NCI-H1417 treated with DMSO at 0.1 percent for 48 hours (cell line): ENCODE results near the gene CFAP77.

Experiments used
- DNase-seq: peaks from one replicate; lab custom pipeline; 2025; lab: John Stamatoyannopoulos, UW

The CFAP77 gene

DNA sequence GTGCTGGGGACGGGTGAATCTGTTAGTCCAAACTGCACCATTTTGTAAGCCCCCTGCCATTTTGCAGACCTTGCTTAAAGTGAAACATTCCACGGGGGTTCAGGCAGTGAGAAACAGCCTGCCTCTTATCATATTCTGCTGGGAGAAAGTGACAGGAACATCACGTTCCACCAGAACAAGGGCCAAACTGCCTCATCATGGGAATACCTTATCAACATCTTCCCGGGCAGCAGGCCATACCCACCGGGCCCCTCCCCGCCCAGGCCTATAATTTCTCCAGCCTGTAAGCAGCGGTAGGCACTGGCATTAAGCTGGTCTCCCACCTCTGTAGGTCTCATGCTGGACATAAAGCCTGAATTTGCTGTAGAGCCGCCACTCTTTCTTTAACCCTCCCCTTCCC is 1.5 kb upstream of the CFAP77 start:
- no peak for DNase-seq

DNA sequence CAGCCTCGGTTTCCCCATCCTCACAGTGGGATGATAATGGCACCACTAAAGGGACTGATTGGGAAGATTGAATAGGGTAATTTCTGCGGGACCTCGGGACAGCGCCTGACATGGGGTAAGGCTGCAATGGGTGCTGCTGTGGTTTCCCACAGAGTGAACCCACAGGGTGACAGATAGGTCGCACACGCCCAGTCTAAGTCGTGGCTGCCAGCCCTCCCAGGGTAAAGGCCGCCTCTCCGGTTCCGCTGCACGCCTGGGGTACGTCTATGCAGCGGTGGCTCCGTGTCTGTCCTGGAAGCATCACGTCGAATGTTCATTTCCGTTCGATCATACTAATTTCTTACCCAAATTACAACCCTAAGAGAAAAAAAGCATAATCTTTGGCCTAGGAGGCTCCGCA is 631 bp downstream of the CFAP77 start:
- no peak for DNase-seq

DNA sequence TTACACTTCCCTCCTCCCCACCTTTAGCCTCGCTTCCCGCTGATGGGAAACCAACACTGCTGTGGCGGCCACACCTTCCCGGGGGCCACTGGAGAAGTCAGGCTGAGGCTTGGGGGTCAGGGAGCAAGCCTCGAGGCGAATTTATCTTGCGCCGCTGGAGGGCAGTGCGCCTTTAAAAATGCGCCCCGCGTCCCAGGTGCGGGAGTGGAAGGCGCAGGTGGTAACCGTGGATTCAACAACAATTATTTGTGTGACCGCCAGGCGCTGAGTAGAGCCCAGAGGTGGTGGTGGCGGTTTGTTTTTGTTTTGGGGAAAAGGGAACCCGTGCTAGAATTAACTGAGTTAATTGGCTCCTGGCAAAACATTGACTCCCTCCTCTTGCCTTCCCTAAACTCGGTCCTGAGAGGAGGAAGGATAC is 1.1 kb downstream of the CFAP77 start:
- DNase-seq = no peak

DNA sequence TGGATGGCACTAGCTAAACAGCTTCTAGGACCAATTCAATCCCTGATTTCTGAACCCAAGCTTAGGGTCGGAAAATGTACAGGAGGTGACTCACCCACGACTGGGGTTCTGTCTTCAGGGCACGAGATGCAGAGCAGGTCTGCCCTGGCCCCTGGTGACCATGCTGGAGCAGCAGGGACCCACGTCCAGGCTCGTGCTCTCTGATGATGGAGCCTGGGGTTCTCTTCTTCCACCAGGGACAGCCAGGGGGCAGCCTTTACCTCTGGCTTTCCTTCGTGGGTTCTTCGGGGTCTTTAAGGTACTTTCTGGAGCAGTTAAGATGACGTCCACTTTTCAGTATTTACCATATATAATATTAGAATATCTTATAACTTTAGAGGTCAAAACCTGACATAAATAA is 2.1 kb downstream of the CFAP77 start:
- no peak for DNase-seq

DNA sequence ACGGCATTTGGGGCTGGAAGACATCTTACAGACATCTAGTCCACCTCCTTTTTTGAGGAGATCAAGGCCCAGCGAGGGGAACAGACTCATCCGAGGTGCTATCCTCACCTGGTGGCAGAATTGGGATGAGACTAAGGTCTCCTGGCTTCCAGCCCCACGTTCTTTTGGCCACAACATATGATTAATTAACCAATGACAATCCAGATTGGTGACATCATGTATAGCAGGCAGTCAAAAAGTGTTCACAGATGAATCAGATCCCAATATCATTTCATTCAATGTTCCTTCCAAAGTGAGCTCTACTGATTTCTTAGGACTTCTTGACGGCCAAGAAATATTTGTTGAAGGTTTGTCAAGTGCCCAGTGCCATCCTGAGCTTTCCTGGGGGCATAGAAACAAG is 3.9 kb downstream of the CFAP77 start:
- no peak for DNase-seq

DNA sequence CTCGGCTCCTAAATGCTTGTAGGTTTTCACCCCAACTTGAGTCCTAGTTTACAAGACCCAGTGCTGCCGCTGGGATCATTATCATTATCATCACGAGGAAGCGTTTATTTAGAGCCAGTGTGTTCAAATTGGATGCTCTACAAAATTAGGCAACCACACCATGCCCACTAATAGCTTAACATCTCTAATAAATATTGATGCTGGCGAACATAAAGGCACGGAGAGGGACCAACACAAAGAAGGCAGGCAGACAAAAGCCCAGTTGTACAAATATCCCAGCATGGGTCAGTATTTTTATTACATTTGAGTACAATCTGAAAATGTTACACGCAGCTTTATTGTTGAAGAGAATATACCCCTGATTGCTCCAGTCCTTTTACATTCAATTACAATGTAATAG is 4.7 kb downstream of the CFAP77 start:
- no peak for DNase-seq

DNA sequence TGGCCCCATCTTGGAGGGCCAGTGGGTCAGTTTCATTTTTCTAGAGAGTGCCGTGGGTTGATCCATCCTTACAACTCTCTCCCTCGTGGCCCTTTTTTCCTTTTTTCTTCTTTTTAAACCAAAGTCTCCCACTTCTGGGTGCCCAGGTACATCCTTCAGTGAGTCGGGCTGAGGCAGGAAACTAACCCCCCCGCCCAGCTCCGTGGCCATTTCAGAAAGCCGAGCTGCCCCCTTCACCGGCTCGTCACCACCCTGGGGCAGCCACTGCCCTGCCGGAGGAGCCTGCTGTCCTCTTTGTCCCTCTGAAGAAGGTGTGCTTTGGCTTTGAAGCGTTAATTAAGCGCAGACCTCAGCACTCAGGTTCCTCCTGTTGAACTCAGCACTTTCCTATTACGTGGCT is 5.2 kb downstream of the CFAP77 start:
- DNase-seq = no peak

DNA sequence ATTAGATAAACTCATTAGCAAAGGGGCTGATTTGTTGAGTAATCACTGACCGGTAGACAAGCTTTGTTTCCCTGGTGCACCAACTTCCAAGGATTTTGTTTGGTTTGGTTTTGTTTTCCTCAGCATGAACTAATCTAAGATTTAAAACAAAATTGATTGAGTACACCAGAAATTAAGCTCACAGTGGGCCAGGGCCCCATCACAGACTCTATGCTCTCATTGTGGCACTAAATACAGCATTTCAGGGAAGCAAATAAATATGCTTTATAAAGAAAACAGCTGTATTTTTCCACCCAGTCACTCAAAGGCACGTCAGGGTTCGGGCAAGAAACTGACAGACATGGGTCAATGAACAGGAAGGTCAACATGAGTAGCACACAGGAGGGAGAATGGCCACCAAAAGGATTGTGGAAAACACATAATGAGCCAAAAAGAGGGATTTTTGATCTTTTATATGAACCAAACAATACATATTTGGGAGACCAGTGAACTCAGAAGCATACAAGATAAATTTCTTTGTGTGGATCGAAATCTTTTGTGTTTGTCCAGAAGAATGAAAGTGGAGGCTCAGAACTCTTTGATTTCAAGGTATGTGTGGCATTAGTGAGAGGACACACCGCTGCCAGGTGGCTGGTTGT is 8.8 kb downstream of the CFAP77 start:
- no peak for DNase-seq

DNA sequence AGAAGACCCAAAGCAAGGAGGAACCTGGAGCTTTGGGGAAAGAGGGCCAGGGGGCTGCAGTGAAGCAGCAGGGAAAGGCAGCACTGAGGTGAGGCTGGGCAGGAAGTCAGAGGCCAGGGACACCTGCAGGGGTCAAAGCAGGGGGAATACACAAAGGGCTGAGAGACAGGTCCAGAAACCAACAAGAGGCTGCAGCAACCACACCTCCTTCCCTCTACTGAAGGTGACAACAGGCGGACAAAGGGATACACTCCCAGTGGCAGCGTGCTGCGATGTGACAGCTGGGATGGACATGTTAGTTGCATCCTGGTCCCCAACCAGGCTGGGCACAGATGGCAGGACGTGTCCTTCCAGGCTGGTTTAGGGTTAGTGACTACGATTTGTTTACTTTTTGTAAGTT is 12.6 kb downstream of the CFAP77 start:
- DNase-seq = no peak

DNA sequence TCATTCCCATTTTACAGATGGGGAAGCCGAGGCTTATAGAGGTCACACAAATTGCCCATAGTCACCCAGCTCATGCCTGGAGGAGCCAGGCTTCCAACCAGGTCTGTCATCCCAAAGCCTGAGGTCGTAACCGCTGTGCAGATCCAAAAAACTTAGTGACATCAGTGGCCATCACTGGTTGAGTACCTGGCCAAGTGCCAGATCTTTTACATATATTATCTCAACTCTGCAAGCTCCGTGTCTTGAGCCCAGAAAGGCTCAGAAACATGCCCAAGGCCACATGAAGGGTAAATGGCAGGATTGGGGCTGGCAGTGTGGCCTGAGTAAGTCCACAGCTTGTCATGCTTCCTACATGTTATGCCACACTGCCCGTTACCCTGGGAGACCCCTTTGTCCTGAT is 13.5 kb downstream of the CFAP77 start:
- DNase-seq = no peak

DNA sequence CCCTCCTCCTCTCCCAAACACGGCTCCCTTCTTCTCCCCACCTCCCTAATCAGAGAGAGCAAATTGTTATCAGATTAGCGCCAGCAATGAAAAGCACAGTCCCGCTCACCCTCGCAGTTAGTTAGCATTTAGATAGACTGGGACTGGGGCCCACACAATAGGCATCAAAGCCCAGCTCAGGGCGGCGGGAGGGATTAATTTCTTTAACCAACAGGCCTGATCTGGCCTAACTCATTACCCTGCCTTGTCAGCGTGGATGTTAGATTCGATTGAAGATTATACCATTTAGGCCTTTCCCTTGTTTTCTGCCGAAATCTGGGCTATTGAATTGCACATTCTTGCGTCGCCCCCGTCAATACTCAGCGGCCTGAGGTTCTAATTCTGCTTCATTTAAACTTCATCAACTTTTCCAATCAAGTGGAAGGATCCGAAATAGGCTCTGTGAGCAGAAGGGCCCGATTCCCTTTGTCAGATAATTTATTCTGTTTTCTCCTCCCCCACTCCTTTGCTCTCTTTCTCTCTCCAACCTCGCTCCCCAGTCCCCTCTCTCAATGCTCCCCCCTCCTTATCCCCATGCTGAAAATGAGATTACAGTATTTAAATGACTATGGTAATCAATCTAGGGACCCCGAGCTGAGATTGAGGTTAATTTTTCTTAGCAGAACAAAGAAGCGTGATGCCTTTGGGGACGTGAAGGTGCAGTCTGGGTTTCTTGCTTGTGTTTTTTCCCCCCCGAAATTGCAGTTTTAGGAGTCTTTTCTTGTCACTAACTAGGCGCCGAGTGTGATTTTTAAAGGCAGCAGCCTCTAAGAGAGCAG is 15.1 kb downstream of the CFAP77 start:
- DNase-seq = no peak

DNA sequence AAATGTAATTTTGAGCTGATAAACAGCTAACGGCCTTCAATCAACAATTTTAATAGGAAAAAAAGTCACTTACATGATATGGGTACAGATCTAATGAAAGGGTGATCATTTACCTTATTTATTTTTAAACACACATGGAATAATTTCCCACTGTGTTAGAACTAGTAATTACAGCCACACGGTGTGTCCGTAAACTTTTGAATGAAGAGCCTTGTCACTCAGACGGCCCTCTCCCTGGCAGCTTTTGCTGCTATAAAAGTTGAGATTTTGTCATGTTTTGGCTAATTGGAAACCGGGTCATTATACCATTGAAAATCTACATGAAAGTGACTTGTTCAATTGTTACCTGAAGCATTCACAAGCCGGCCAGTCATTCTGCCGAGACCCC is 15.7 kb downstream of the CFAP77 start:
- no peak for DNase-seq

DNA sequence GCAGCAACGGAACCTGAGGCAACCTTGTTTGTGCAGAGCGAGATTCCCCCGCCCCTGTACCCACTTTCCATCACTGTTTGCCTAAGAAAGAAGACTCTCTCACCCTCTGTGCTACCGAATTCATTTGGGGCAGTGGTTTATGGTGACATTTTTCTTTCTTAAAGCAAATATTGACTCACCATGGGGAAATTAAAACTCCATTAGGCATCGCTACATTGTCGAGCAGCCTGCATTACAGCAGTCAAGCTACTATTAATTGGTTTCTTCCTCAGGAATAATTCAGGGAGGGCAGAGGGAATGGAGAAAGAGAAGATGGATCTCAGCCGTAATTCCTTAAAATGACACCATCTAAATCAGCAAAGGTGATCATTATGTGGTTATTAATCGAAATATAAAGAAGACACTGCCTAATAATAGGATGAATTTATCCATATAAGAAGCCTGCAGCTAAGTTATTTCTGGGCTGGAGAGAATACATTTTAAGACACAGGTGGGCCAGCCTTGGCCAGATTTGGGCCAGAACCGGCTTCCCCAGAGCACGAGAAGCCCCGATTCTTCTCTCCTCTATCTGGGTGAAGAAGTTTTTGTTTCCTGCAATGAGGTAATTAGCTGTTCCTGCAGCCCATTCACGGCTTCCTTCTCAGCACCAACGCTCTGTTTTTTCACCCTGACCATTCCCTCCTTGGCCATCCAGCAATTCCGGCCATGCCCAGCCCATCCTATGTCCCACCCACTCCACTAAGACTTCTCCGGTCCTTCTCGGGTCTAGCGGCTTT is 16.8 kb downstream of the CFAP77 start:
- DNase-seq = no peak

DNA sequence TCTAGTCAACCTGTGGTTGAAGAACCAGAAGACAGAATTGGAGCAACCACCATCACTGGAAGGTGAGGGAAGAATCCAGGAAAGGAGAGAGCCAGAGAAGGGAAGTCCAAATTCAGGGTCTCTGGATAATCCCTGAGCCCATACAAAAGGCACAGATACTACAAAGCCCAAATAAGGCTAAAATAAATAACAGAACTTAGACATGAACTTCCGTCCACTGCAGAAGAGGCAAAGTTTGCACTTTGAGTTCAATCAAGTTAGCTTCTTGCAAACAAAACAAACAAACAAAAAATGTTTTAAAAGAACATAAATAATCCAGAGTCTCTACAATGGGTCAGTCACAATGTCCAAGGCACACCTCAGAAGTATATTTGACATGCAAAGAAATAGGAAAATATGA is 21.0 kb downstream of the CFAP77 start:
- no peak for DNase-seq

DNA sequence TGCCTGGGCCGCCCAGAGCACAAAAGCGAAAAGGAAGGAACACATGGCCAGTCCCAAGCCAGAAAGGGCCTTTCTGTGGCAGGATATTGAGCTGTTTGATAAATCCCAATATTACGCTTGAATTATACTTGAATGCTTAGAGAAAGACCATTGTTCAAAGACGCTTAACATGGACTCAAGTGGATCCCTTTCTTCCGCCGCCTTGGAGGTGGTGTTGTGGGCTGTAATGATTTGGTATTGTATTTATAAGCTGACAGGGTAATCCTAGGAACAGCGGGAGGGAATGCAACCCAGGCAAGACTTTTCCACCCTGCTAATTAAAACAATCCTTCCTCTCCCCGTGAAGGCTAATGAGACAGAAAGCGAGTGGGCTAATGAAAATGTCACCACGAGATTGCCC is 24.9 kb downstream of the CFAP77 start:
- DNase-seq = no peak

DNA sequence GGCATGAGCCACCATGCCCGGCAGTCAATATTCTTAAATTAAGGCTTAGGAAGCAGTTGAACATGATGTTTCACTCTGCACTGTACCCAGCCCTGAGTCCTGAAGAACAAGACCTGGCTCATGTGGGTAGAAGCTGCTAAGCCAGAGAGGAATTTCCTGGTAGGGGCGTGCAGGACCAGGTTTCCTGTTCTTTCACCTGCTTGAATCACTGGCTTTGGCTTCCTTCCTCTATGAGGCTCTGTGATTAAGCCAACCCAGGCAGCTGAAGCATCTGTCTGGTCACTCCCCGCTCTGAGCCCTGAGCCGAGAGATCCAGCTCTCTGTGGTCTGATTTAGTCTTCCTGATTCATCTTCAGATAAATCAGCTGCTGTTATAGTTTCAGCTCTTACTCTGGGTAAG is 29.1 kb downstream of the CFAP77 start:
- DNase-seq = no peak

DNA sequence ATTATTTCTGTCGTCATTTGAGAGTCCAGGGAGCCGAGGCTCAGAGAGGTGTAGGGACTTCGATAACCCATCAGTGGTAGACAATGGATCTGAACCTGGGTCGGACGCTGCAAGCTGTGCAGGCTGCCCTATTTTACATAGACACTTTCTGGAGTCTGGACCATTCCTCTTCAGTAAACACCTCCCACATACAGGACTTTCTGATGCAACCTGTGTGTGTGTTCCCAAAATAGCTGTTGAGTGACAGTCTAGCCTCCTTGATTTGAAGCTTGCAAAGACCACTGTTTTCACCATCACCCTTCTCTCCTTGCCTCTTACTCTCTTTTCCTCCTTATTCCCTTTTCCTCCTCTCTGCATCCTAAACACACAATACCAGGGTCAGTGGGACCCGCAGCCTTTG is 30.7 kb downstream of the CFAP77 start:
- no peak for DNase-seq

DNA sequence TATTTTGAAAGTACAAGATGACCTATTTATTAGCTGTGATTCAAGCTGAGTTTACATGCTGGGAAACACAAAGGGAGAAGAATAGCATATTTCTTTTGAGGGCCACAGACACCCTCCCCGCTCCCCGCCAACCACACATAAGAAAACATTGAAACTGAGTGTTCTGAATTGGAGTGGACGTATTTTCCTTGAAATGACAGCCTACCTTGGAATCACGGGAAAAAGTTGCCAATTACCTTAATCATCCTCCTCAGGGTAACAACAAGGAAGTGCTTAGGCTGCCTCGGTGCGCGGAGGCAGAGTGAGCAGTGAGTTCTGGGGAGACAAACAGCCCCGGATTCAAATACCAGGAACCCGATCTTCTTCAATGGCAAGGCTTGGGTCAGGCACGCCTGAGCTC is 31.4 kb downstream of the CFAP77 start:
- no peak for DNase-seq

DNA sequence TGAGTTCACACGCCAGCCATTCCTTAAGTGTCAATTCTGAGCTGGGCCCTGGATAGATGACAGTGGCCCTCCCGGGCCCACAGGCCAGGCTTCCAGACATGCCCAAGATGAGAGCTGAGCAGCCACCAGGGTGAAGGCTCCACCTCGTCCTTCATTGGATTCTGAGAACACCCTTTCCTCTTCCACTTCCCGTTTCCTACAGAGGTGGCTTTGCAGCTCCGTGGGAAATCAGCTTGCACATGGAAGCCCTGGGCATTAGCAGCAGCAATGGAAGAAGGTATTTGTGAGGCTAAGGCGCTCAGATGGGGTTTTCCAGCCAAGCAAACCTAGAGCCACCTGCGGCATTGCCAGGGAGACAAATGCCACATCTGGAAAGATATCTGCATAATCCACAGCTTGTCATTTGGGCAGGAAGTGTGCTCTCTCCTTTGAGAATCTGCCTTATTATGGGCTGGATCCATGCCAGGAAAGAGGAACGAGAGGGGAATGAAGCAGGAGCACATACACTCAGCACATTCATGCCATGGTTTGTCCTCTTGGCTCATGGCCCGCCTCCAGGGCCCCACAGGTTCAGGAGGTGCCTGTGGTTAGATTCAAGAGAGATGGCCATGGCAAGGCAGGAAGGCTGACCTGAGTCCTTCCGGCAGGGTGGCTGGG is 34.1 kb downstream of the CFAP77 start:
- DNase-seq = no peak

DNA sequence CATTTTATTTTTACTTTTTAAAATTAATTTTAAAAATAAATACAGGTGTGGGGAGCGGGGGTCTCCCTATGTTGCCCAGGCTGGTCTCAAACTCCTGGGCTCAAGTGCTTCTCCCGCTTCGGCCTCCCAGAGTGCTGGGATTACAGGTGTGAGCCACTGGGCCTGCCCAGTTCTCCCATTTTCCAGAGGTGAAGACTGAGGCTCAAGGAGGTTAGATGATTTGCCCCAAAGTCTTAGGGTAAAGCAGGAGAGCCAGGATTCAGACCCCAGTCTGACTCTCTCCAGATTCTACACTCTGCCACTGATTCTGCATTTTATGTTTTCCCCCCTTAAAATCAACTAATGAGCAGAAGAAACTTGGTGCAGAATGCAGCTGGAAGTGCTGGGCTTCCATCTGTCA is 36.9 kb downstream of the CFAP77 start:
- no peak for DNase-seq

DNA sequence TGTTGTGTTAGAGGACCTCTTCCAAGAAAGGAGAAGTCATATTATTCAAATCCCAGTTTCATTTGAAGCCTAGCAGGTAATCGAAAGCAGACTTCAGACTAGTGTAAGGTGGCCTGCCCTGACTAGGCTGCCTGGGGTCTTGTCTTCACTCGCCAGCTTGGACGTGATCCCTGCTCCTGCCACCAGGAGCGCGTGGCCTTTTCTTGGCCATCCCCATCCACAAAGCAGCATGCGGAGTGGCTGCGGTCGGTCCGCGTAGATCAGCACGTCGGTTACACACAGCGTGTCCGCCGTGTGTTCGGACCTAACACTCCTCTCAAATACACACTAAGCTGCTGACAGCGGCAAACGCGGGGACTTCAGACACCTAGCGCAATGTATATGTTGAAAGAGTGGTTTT is 37.3 kb downstream of the CFAP77 start:
- DNase-seq = no peak

DNA sequence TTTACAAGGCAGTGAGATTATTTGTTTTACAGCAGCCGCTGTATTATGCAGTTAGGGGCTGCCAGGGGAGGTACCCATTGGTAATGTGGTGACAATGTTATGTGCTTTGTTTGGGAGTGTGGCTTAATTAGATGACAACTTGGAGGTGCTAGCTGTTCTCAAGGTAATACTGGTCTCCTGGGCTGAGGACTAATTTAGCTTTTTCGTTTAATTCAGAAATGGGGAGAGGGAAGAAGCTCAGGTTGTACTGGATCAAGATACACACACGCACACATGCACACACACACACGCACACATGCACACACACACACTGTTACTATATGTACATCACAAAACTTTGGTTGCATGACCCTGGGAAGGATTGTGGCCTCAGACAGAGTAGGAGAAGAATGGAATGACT is 37.9 kb downstream of the CFAP77 start:
- no peak for DNase-seq

DNA sequence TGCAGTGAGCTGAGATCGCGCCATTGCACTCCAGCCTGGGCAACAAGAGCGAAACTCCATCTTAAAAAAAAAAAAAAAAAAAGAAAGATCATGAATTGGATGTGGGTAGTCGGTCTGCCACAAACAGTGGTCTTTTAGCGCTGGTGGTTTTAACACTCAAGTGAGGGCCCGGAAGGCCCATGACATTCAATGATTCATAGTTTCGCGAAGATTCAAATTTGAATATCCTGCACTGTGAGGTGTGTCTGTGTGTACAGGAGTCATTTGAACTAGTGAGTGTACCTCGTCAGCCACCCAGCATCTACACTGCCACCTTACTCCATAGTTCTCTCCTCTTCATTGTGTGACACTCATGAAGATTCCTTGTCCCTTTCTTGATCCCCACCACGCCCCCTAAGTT is 41.3 kb downstream of the CFAP77 start:
- DNase-seq = no peak
